Stimulated activated effector memory CD8-positive, alpha-beta T cell treated with anti-CD3 and anti-CD28 coated beads, Interleukin-12 subunit alpha, Interleukin-12 subunit beta, amount 100 ng/mL, for 72 hours (primary cell): ENCODE measurements around the gene RPS15A.
"Not testable (repeated sequence)": the region's sequence is repeated elsewhere in the genome, so short reads cannot be mapped to it uniquely, and the experiment has no call there.

Source experiments
- ATAC-seq: fragments of 150-1000 bp; cut with Tn5 transposase; 2 replicates; pipeline ENCODE4 v1.10.0; 2021
- DNase-seq, 2 donors: peaks; one replicate each; pipeline ENCODE4 v3.0.0; 2021 to 2022; ENCODE audit warnings: low spot score in 2 of 2
- H3K27ac Mint-ChIP-seq: one replicate; pipeline ENCODE4 v1.8.0; 2022; ENCODE audit warnings: mild to moderate bottlenecking, mixed read lengths
- H3K36me3 Mint-ChIP-seq: one replicate; pipeline ENCODE4 v1.8.0; 2022; ENCODE audit warnings: mild to moderate bottlenecking, mixed read lengths
- H3K4me1 Mint-ChIP-seq: one replicate; pipeline ENCODE4 v1.8.0; 2022; ENCODE audit warnings: mixed read lengths
- H3K4me3 Mint-ChIP-seq: one replicate; pipeline ENCODE4 v1.8.0; 2022; ENCODE audit warnings: mild to moderate bottlenecking, mixed read lengths
- H3K9me3 Mint-ChIP-seq: one replicate; pipeline ENCODE4 v1.8.0; 2022; ENCODE audit warnings: mixed read lengths

RPS15A gene

DNA sequence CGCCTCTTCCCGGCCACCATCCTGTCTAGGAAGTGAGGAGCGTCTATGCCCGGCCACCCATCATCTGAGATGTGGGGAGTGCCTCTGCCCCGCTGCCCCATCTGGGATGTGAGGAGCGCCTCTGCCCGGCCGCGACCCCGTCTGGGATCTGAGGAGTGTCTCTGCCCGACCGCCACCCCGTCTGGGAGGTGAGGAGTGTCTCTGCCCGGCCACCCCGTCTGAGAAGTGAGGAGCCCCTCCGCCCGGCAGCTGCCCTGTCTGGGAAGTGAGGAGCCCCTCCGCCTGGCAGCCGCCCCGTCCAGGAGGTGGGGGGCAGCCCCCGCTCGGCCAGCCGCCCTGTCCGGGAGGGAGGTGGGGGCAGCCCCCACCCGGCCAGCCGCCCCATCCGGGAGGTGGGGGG lies 55.9 kb downstream of the RPS15A start:
- H3K9me3 Mint-ChIP-seq, H3K36me3 Mint-ChIP-seq, H3K27ac Mint-ChIP-seq, ATAC-seq, H3K4me1 Mint-ChIP-seq, H3K4me3 Mint-ChIP-seq, DNase-seq: not testable (repeated sequence)
